Measurements from ENCODE around the gene KHDRBS2.

Gene KHDRBS2

DNA sequence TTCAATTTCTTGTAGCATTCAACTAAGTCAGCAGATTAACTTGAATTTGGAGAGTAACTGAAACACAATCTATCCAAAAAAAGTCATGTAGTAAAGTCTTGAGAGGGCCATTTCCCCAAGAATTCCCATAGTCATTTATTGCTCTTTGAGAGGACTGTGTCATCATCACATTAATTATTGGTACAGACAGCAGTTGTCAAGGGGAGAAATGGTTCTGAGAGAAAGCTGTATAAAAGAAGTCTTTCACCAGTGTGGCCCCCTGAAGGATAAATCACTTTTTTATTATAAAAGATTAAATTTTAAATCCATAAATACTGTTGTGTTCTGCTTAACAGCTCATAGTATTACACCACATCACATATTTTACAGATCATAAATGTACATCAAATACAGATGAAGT is 111.5 kb downstream of the KHDRBS2 start:
- no peak for DNase-seq

DNA sequence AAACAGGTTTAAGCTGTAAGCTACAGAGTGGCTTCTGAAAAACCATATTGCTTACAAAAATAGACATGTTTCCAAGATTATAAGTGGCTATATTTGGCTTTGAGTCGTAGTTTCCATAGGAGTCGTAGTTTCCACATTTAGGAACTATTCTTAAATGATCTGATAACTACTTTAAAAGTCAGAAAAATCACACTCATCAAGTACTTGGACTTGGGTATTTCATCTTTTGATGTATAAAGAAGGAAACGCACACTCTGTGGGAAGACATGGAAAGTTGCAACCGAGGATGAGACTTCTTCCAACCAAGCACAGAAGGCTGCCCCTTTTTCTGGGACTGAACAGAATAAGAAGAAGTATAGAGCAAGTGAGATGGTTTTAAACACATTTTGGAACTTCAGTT is 118.3 kb downstream of the KHDRBS2 start:
- no peak for DNase-seq

DNA sequence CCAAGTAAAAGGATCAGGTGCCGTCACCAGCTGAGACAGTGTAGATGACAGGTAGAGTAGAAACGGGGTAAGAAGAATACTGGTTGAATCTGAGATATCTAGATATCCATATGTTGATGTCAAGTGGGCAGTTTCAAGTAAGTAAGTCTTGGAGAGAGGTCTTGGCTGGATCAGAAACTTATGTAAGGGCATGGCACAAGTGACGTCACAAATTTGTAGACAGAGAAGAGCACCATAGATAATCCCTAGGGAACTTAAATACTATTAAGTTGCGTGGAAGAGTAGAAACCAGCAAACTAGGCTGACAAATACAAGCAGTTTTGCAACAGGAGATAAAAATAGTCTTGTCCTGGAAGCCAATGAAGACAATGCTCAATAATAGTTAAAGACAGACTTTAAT is 123.2 kb downstream of the KHDRBS2 start:
- DNase-seq, result no peak

DNA sequence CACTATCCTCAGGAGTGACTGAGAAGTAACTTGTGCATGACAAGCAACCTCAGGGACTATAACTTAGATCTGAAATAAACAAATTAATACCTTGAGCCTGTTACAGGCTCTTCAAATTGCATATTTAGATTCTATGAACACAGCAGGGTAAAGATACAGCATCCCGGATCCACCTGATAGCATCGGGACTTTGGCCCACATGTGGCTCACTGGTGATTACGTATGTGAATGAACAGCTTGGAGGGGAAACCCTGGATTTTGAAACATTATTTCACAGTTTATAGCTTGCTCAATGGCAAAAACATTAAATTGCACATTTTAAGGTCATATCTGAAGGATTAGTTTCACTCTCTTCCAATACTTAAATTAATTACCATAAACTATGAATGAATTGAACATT is 133.2 kb downstream of the KHDRBS2 start:
- no peak for DNase-seq

DNA sequence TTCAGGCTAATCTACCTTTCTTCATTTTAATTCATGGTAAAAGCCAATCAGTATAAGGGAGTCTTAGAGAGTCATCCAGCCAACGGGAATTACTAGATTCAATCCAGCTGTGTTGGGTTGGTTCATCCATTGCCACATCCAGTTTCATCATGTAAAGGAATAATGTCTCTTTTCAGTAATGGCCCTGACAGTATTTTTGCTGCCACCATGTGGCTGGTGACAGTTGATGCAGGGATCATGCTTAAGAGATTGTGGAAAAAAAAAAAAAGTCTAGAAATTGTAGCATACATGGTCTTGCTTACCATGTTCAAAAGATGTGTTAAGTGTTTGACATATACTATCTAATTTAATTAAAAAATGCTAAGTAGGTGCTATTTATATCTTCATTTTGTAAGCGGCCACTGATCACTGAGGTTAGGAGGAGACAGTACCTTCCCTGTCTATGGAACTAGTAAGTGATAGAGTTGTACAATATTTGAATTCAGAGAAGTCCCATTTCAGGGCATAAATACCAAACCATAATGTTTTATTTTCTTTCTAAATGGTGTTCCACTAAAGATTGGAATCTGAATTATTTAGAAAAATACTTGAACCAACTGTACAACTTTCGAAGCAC is 135.9 kb downstream of the KHDRBS2 start:
- no peak for DNase-seq

DNA sequence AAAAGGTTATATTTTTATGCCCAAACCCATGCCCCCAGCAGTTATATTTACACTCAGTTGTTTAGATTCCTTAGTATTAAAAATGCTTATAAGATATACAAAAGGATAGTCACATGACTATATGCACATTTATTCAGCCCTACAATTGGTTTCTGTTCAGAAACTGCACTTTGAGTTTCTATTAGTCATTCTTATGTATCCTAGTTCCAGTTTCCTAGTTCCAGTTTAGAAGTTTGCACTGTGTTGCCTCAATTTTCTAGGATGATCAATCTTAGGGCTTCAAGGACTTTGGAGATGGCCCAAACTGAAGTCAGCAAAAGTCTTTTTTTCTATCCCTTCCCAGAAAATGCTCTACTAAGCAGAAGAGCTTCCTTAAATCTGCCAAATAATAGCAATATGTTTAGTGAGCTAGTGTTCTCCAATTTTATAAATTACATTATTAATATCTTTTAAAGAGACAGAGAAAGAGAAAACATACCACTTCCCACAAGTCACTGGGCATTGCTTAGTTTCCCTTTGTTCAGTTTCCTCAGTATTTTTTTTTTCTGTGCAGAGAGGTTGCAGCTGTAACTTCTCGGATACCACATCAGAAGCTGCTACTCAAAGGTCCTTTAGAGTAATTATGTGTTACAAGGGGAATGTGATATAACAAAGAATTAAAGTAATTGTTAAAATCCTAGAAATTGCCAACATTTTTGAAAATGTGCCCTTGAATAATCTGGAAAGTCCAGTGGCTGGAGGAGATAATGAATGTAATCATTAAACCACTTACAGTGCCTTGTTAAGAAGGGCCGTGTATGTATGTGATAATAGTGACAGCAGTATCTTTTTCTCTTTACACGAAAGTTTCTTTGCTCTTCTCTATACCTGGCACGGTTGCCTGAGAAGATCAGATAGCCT is 138.8 kb downstream of the KHDRBS2 start:
- DNase-seq, result no peak

DNA sequence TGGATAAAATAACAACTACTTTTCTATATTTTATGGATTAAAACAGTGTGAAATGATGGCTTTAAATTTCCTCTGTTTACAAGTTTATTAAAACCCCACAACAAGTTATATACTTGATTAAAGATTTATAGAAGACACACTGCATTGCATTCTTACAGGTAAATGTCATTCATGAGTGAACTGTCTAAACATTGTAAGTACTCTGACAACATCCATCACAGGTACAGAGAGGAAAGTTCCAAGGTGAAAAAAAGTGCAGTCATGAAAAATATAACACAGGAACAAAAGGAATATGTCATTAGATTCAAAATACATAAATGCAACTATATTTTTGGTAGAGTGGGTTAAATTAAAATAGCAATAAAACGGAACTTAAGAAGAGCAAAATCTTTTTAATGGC is 156.9 kb downstream of the KHDRBS2 start:
- DNase-seq, result no peak

- DNase-seq, result no peak
Observed at GRCh38 chr6:62119401-62119800, 166.6 kb downstream of the KHDRBS2 start.

- no peak for DNase-seq
Observed at GRCh38 chr6:62103186-62103859, 182.7 kb downstream of the KHDRBS2 start.

- DNase-seq, result no peak
Observed at GRCh38 chr6:62102387-62102786, 183.6 kb downstream of the KHDRBS2 start.

DNA sequence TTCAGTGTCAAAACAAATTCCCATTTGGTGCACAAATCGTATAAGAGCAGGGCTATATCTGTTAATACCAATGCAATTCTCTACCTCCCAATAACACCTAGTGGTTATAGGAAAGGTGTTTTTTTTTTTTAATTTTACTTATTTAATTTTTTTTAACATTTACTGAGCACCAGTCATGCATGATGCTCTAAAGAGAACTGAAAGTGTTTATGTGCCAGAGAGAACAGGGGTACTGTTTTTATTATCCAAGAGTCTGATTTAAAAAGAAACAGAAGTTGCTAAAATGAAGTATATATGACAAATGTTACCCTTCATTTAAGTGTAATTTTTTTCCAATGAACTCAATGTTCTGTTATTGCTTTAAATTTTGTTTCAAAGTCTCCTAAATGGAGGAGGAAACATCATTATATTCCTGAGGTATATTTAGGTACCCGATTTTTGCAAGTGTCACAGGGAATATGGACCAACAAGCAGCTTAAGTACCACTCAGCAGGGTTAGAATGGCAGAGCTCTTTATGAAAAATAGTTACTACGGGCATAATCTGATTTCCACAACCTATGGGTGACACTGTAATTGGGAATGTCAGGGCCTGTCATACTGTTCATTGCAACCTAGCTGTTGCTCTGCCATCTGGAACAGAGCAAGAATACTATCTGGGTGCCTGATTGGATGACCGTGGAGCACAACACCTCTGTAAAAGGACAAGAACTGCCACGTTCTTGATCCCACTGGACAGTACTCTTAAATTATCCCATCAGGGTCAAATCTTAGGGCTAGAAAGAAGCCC is 195.4 kb downstream of the KHDRBS2 start:
- no peak for DNase-seq

- DNase-seq, result no peak
Observed at GRCh38 chr6:62089781-62090180, 196.2 kb downstream of the KHDRBS2 start.

DNA sequence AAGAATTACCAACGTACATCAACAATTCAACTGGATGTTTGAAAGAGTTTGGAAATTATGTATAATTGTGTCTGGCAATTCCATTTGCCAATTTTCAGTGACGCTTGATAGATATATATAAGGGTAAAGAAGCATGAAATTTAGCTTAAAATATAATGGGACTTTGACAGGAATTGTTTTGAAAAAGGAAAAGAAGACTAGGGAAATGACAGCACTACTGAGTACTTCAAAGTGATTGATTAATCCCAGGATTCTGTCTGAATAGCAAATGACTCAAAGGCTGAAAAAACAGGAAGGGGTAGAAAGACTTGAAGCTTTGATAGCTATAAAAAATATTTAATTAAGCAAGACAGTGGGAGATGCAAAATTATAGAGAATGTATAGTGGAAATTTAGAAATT is 200.0 kb downstream of the KHDRBS2 start:
- DNase-seq, result no peak

DNA sequence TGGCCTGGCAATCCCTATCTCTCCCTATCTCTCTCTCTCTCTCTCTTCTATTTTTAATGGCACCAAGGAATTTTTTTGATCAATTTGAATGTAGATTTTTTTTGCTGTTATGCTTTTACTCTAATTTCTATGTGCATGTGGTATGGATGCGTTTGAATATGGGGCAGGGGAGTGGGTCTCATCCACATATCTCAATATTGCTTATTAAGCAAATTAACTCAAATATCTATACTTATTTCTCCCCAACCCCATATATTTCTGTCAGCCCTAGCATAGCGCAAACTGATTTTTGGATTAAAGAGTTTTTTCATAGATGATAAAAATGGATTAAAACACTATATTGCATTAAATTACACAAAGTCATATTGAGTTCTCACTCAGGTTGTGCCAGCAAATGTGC is 210.2 kb downstream of the KHDRBS2 start:
- no peak for DNase-seq

DNA sequence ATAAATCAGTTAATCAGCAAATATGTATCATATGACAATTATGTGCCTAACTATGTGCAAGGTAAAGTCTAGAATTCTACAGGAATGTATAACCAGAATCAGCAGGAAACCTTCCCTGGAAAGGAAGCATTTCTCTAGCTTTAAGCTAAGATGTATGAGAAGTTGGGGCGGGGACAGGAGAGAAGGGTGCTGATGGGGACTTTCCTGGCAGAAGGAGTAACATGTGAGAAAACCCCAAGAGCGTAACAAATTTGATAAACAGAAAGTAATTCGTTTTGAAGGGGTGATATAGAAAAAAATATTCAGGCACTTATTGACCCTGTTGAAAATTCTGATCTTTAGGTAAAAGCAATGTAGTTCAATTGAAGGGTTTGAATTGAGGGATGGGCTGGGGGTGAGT is 226.1 kb downstream of the KHDRBS2 start:
- no peak for DNase-seq

DNA sequence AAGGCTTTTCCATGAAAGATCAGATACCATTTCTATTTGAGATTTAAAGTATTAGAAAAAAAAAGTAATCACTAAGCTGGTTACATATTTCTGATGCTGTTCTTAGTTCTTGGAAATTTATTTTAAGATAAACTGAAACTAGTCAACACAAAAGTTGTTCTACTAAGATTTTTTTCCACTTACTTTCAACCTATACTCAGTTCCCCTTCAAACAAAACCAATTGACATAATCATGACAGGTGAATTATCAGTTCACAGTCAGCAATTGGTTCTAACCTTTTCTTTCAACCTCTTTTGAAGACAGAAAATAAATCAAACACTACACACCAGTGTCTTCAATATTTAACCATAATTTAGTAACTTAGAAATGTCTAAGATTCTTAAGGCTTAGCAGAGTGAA is 228.7 kb downstream of the KHDRBS2 start:
- no peak for DNase-seq

DNA sequence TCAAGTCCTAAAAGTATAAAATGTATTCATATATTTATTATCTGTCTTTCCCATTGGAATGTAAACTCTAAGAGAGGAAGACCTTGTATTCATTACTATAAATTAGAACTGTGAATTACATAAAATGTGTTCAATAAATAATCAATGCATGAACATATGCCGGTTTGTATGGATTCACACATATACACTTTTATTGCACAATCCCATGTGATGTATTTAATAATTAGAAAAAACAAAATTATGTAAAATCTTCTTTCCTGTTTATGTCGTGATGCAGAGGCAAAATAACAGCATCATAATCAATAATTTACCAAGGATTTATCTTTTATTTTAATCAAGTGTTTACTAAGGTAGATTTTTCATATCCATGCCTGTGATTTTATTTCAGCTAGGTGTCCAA is 240.5 kb downstream of the KHDRBS2 start:
- no peak for DNase-seq

- no peak for DNase-seq
Observed at GRCh38 chr6:62043084-62043483, 242.9 kb downstream of the KHDRBS2 start.

- DNase-seq, result no peak
Observed at GRCh38 chr6:62042429-62042828, 243.6 kb downstream of the KHDRBS2 start.

DNA sequence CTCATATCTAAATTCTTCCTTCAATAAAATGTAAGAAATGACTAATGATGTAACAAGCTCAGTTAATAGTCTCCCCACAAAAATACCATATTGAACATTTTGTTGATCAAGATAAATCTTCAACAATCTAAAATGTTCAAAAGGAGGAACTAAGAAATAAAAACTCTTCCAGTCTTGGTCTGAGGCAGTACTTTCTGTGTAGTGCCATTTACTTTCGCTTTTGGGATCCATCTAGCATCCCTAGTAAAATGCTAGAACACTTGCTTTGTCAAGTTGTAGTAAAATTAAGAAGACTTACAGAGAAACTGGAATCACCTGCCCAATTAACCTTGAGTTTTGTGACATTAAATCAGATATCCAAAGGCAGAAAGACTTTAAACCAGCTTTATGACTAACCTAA is 246.4 kb downstream of the KHDRBS2 start:
- no peak for DNase-seq

- no peak for DNase-seq
Observed at GRCh38 chr6:62037445-62037844, 248.6 kb downstream of the KHDRBS2 start.

- DNase-seq, result no peak
Observed at GRCh38 chr6:62035952-62036351, 250.1 kb downstream of the KHDRBS2 start.

DNA sequence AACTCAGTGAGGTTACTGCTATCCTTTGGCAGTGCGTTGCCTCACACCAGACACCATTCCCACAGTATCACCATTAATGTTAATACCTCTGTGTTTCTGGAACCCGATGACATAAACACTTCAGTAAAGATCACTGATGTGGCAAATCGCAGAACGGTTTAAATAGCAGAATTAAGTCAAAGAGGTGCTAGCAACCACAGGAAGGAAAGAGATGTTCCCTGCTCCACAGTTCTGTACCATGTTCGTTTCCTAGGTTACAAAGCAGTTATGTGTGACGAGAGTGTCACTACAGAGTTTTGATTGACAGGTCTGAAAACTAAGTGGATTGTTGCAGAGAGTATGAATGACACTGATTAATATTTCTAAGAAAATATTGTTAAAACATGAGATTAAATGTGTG is 272.3 kb downstream of the KHDRBS2 start:
- no peak for DNase-seq

All from central memory CD4-positive, alpha-beta T cell (primary cell).